HepG2 (cell line): ENCODE measurements around the gene KIZ. TPM values are rescaled to one million over a fixed set of nuclear protein-coding genes. Genes with fewer than 3 reads are reported as not detected.

Experiments used
- CHD2 ChIP-seq: IDR thresholded peaks from 2 replicates; pipeline ENCODE4 v1.6.1; 2011; ENCODE audit warnings: low read depth, low read length, improper control_type of control experiment
- DNMT3B ChIP-seq: conservative IDR thresholded peaks from 2 replicates; pipeline ENCODE4 v1.6.1; 2016; ENCODE audit warnings: missing biosample characterization, control low read depth
- HMGXB3 ChIP-seq: sonication (generic); formaldehyde crosslinking; IDR thresholded peaks from 2 replicates; pipeline ENCODE4 v1.4.0; 2020; ENCODE audit warnings: missing genetic modification reagents, borderline replicate concordance
- KDM5A ChIP-seq: fragments of 200-600 bp; sonication (generic); IDR thresholded peaks from 2 replicates; pipeline ENCODE4 v1.7.0; 2018; ENCODE audit warnings: antibody characterized with exemption, mild to moderate bottlenecking, low read length, borderline replicate concordance
- NAIF1 ChIP-seq: sonication (generic); formaldehyde crosslinking; IDR thresholded peaks from 2 replicates; pipeline ENCODE4 v1.5.0; 2020; ENCODE audit warnings: mild to moderate bottlenecking, missing genetic modification reagents, borderline replicate concordance
- NFE2 ChIP-seq: sonication (generic); formaldehyde crosslinking; IDR thresholded peaks from 2 replicates; pipeline ENCODE4 v1.4.0; 2020; ENCODE audit warnings: missing genetic modification reagents
- POLR2A ChIP-seq, 2 experiments: IDR thresholded peaks; 2 replicates each; pipeline ENCODE4 v1.6.1; 2011; ENCODE audit warnings: low read depth in 2 of 2, low read length in 2 of 2, mild to moderate bottlenecking in 1 of 2, moderate library complexity in 1 of 2; ENCODE audit not compliant: insufficient read depth in 1 of 2
- RBM22 ChIP-seq: fragments of 200-400 bp; formaldehyde crosslinking; optimal IDR thresholded peaks from 2 replicates; pipeline ENCODE3; 2017; ENCODE audit warnings: mild to moderate bottlenecking, low read length, moderate library complexity
- RFX5 ChIP-seq: IDR thresholded peaks from 2 replicates; pipeline ENCODE4 v1.6.1; 2011; ENCODE audit warnings: low read depth, low read length, improper control_type of control experiment
- TBX3 ChIP-seq: fragments of 450-650 bp; IDR thresholded peaks from 2 replicates; pipeline ENCODE4 v1.6.1; 2017; ENCODE audit warnings: antibody characterized with exemption, mild to moderate bottlenecking, inconsistent platforms, borderline replicate concordance
- ZBTB26 ChIP-seq: IDR thresholded peaks from 2 replicates; pipeline ENCODE4 v1.6.1; 2016; ENCODE audit warnings: missing compliant biosample characterization, missing genetic modification reagents, borderline replicate concordance
- ZBTB44 ChIP-seq: sonication (generic); formaldehyde crosslinking; IDR thresholded peaks from 2 replicates; pipeline ENCODE4 v1.4.0; 2020; ENCODE audit warnings: missing genetic modification reagents
- ZHX2 ChIP-seq, 2 experiments: sonication (generic) in 1 of 2; formaldehyde crosslinking in 1 of 2; IDR thresholded peaks; 2 replicates each; pipeline versions ENCODE4 v1.6.1 to v1.9.0; 2014 to 2022; ENCODE audit warnings: antibody characterized with exemption in 1 of 2, borderline replicate concordance in 1 of 2, inconsistent platforms in 1 of 2, low read depth in 1 of 2, missing genetic modification reagents in 1 of 2
- ZNF501 ChIP-seq: sonication (generic); formaldehyde crosslinking; IDR thresholded peaks from 2 replicates; pipeline ENCODE4 v1.5.1; 2020; ENCODE audit warnings: mild to moderate bottlenecking, moderate library complexity, missing genetic modification reagents
- ZNF703 ChIP-seq: sonication (generic); formaldehyde crosslinking; IDR thresholded peaks from 2 replicates; pipeline ENCODE4 v1.5.1; 2020; ENCODE audit warnings: missing genetic modification reagents, mild to moderate bottlenecking, moderate library complexity, borderline replicate concordance
- ZSCAN22 ChIP-seq: sonication (generic); formaldehyde crosslinking; IDR thresholded peaks from 2 replicates; pipeline ENCODE4 v1.4.0; 2020; ENCODE audit warnings: mild to moderate bottlenecking, missing genetic modification reagents
- polyA plus RNA-seq, 8 experiments: library from polyadenylated mRNA; depleted of rRNA in 3 of 8; stranded (reverse) in 7 of 8; unstranded in 1 of 8; fragments of >200 nt; fragmentation: Illumina TruSeq in 4 of 8; extraction: Trizol in 4 of 8; gene quantifications; 2 replicates each; pipeline versions ENCODE4 v1.2.1 to v1.2.3, GENCODE V29; 2011 to 2016; ENCODE audit warnings: low read depth in 4 of 8, missing spikeins in 1 of 8, mixed read lengths in 1 of 8; ENCODE audit not compliant: insufficient read depth in 1 of 8
- total RNA-seq, 5 experiments: library from RNA; depleted of rRNA; stranded (reverse); fragments of >200 nt; fragmentation: Illumina TruSeq; extraction: Trizol; gene quantifications; 2 replicates each; pipeline ENCODE4 v1.2.3, GENCODE V29; 2016; ENCODE audit warnings: low read depth in 1 of 5

Gene KIZ
- total and polyA plus RNA-seq, 2 of the 13 experiments (the other 11 are each of a cell fraction or from before 2014, with no cell fraction given): 46.3 to 114 TPM

- TF ChIP-seq HMGXB3 (CRISPR knock-in tag): no peak
- TF ChIP-seq RFX5: no peak
- no peak for TF ChIP-seq NAIF1 (CRISPR knock-in tag)
- peak; percentile 94 for TF ChIP-seq TBX3
- TF ChIP-seq ZNF703 (CRISPR knock-in tag): no peak
- TF ChIP-seq CHD2: no peak
- no peak for TF ChIP-seq DNMT3B (CRISPR knock-in tag)
- TF ChIP-seq ZNF501 (CRISPR knock-in tag): no peak
- no peak for TF ChIP-seq ZSCAN22
- no peak for TF ChIP-seq RBM22
- no peak for TF ChIP-seq ZBTB44 (CRISPR knock-in tag)
- TF ChIP-seq KDM5A: no peak; the same call in 1 of the 2 replicates
- peak; percentile 60; the same call in 1 of the 2 replicates for TF ChIP-seq NFE2 (CRISPR knock-in tag)
- TF ChIP-seq ZBTB26: no peak
- TF ChIP-seq POLR2A (IDR thresholded peaks at IDR 0.05; ENCODE audit: insufficient read depth in 1 of 2, low read depth in 2 of 2, low read length in 2 of 2): no peak
- TF ChIP-seq ZHX2 (IDR thresholded peaks at IDR 0.05; ENCODE audit: low read depth): no peak
- TF ChIP-seq ZHX2 (CRISPR knock-in tag; IDR thresholded peaks at IDR 0.05; ENCODE audit: borderline replicate concordance): no peak
Measured at GRCh38 chr20:21077809-21078345, 48.0 kb upstream of the KIZ start (continued).
